K562 (cell line): ENCODE data around the gene ATXN10.

Experiments
- CREB1 ChIP-seq, 2 experiments: sonication (generic) in 1 of 2; formaldehyde crosslinking in 1 of 2; IDR thresholded peaks; 2 replicates each; pipeline versions ENCODE4 v1.6.1 to v1.8.0; 2012 to 2022; ENCODE audit warnings: inconsistent platforms in 1 of 2, mild to moderate bottlenecking in 1 of 2, missing genetic modification reagents in 1 of 2, moderate library complexity in 1 of 2
- DDX20 ChIP-seq: fragments of 450-650 bp; IDR thresholded peaks from 2 replicates; pipeline ENCODE4 v1.6.1; 2016; ENCODE audit warnings: missing genetic modification characterization, low read depth, mild to moderate bottlenecking, missing compliant biosample characterization, moderate library complexity
- NFE2 ChIP-seq: IDR thresholded peaks from 2 replicates; pipeline ENCODE4 v1.6.1; 2014; ENCODE audit warnings: antibody characterized with exemption, low read depth
- SIN3B ChIP-seq: fragments of 450-650 bp; IDR thresholded peaks from 2 replicates; pipeline ENCODE4 v1.6.1; 2017; ENCODE audit warnings: low read depth, mild to moderate bottlenecking, moderate library complexity
- ZNF134 ChIP-seq: fragments of 250-450 bp; sonication (Bioruptor Pico); conservative IDR thresholded peaks from 2 replicates; pipeline ENCODE4 v1.4.0; 2020
- TF ChIP-seq, protein P1 (sequence below), 2 experiments: fragments of 450-650 bp in 1 of 2; sonication (generic) in 1 of 2; formaldehyde crosslinking in 1 of 2; IDR thresholded peaks in 1 of 2; conservative IDR thresholded peaks in 1 of 2; 2 replicates each; pipeline versions ENCODE4 v1.6.1 to v1.8.1; 2016 to 2023; ENCODE audit warnings: mild to moderate bottlenecking in 2 of 2, moderate library complexity in 2 of 2, inconsistent platforms in 1 of 2, missing genetic modification reagents in 1 of 2

GRCh38 chr22:45866646-45867117 lies 195.0 kb downstream of the ATXN10 start:
- TF ChIP-seq DDX20, result no peak
- TF ChIP-seq ZNF134 (CRISPR knock-in tag), result no peak
- TF ChIP-seq, protein P1, sequence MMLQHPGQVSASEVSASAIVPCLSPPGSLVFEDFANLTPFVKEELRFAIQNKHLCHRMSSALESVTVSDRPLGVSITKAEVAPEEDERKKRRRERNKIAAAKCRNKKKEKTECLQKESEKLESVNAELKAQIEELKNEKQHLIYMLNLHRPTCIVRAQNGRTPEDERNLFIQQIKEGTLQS (IDR thresholded peaks at IDR 0.05), result no peak
- TF ChIP-seq, protein P1 (CRISPR knock-in tag; conservative IDR thresholded peaks at IDR 0.05), result no peak
- no peak for TF ChIP-seq CREB1 (IDR thresholded peaks at IDR 0.05)
- no peak for TF ChIP-seq CREB1 (CRISPR knock-in tag; IDR thresholded peaks at IDR 0.05)
- no peak for TF ChIP-seq SIN3B
- no peak for TF ChIP-seq NFE2
